ENCODE results near the gene NEMP2.

DNA sequence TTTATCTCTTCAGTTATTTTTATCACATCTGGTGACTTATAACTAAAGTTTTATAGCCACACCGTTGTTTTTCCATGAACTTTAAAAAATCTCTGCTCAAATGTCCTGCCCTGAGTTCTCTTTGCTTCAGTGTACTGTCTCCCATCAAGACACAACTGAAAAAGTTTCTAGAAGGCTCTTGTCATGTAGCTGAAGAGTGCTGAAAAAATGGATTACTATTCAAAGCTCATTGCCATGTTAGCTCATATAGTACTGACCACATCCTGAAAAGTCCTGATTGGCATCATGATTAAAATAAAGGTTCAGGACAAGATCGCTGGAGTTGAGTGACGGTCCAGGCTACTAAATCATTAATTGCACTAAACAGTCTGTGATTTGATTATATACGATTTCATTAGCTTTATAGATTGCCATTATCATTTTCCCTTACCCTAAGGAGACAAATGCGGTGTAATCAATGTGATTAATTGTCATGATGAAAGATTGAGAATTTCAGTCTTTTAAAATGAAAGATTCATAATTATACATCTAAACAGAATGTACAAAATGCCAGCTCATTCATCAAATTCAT is 64.2 kb downstream of the NEMP2 start:
- no peak for TF ChIP-seq POLR2AphosphoS5 (IDR thresholded peaks at IDR 0.05; ENCODE audit: low read depth, low read length)
- TF ChIP-seq, protein P1, sequence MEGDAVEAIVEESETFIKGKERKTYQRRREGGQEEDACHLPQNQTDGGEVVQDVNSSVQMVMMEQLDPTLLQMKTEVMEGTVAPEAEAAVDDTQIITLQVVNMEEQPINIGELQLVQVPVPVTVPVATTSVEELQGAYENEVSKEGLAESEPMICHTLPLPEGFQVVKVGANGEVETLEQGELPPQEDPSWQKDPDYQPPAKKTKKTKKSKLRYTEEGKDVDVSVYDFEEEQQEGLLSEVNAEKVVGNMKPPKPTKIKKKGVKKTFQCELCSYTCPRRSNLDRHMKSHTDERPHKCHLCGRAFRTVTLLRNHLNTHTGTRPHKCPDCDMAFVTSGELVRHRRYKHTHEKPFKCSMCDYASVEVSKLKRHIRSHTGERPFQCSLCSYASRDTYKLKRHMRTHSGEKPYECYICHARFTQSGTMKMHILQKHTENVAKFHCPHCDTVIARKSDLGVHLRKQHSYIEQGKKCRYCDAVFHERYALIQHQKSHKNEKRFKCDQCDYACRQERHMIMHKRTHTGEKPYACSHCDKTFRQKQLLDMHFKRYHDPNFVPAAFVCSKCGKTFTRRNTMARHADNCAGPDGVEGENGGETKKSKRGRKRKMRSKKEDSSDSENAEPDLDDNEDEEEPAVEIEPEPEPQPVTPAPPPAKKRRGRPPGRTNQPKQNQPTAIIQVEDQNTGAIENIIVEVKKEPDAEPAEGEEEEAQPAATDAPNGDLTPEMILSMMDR (IDR thresholded peaks at IDR 0.05; ENCODE audit: control extremely low read depth in 1 of 3, insufficient read depth in 1 of 3, low read depth in 1 of 3, low read length in 3 of 3): no peak

All from H1 (cell line).